Measurements from ENCODE around the gene MAPT. TPM values are rescaled to one million over a fixed set of nuclear protein-coding genes. Genes with fewer than 3 reads are reported as not detected.
"Not testable (repeated sequence)": the region's sequence is repeated elsewhere in the genome, so short reads cannot be mapped to it uniquely, and the experiment has no call there.

The MAPT gene
- total RNA-seq, 1 experiment from 2014 or later: 8.3 TPM

DNA sequence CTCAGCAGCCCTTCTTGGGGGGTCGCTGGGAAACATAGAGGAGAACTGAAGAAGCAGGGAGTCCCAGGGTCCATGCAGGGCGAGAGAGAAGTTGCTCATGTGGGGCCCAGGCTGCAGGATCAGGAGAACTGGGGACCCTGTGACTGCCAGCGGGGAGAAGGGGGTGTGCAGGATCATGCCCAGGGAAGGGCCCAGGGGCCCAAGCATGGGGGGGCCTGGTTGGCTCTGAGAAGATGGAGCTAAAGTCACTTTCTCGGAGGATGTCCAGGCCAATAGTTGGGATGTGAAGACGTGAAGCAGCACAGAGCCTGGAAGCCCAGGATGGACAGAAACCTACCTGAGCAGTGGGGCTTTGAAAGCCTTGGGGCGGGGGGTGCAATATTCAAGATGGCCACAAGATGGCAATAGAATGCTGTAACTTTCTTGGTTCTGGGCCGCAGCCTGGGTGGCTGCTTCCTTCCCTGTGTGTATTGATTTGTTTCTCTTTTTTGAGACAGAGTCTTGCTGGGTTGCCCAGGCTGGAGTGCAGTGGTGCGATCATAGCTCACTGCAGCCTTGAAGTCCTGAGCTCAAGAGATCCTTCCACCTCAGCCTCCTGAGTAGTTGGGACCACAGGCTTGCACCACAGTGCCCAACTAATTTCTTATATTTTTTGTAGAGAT is 108.1 kb downstream of the MAPT start:
- BruUV-seq (replicated peaks): no TSS peak
- Histone ChIP-seq H3K4me1 (ENCODE audit: insufficient read depth, low read length, poor library complexity, severe bottlenecking) (no peaks in the 10 kb centered on the region), H3K27me3 (replicated peaks; ENCODE audit: insufficient read depth, low read depth, low read length, poor library complexity) (no peaks in the 10 kb centered on the region), H3K4me3 (ENCODE audit: low read depth, low read length, poor library complexity, severe bottlenecking) (no peak overlapping the region), H3K9me3 (ENCODE audit: low read depth, low read length, poor library complexity, severe bottlenecking) (no peaks in the 10 kb centered on the region), H3K27ac (ENCODE audit: low read depth, low read length, poor library complexity, severe bottlenecking) (no peak overlapping the region), H3K36me3 (ENCODE audit: insufficient read depth, low read length, poor library complexity, severe bottlenecking) (no peaks in the 10 kb centered on the region)
- ChIA-PET CTCF (interaction anchor here (0.7 kb wide), 1 partner anchor 992 kb away, joined by 6 read pairs; no protein-coding TSS in a partner anchor), POLR2A (ENCODE audit: low non-redundant PET) (no interaction called here)
- peak; percentile 50 for DNase-seq (ENCODE audit: low spot score)
- TF ChIP-seq, protein P1, sequence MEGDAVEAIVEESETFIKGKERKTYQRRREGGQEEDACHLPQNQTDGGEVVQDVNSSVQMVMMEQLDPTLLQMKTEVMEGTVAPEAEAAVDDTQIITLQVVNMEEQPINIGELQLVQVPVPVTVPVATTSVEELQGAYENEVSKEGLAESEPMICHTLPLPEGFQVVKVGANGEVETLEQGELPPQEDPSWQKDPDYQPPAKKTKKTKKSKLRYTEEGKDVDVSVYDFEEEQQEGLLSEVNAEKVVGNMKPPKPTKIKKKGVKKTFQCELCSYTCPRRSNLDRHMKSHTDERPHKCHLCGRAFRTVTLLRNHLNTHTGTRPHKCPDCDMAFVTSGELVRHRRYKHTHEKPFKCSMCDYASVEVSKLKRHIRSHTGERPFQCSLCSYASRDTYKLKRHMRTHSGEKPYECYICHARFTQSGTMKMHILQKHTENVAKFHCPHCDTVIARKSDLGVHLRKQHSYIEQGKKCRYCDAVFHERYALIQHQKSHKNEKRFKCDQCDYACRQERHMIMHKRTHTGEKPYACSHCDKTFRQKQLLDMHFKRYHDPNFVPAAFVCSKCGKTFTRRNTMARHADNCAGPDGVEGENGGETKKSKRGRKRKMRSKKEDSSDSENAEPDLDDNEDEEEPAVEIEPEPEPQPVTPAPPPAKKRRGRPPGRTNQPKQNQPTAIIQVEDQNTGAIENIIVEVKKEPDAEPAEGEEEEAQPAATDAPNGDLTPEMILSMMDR (conservative IDR thresholded peaks at IDR 0.05; ENCODE audit: low read depth, low read length): peak; percentile 64
- TF ChIP-seq EZH2 (IDR thresholded peaks at IDR 0.05; ENCODE audit: borderline replicate concordance, low read depth, low read length, poor library complexity, severe bottlenecking): no peak
- intact Hi-C loops (cut with micrococcal nuclease; ENCODE audit: unreplicated experiment): loop anchor here (5.0 kb wide), 1 partner anchor 210 kb away; no protein-coding TSS in a partner anchor

DNA sequence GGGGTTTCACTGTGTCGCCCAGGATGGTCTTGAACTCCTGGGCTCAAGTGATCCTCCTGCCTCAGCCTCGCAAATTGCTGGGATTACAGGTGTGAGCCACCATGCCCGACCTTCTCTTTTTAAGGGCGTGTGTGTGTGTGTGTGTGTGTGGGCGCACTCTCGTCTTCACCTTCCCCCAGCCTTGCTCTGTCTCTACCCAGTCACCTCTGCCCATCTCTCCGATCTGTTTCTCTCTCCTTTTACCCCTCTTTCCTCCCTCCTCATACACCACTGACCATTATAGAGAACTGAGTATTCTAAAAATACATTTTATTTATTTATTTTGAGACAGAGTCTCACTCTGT is 108.6 kb downstream of the MAPT start:
- Histone ChIP-seq H3K36me3 (ENCODE audit: insufficient read depth, low read length, poor library complexity, severe bottlenecking) (no peaks in the 10 kb centered on the region), H3K4me1 (ENCODE audit: insufficient read depth, low read length, poor library complexity, severe bottlenecking) (no peaks in the 10 kb centered on the region), H3K4me3 (ENCODE audit: low read depth, low read length, poor library complexity, severe bottlenecking) (no peak overlapping the region), H3K9me3 (ENCODE audit: low read depth, low read length, poor library complexity, severe bottlenecking) (no peaks in the 10 kb centered on the region), H3K27ac (ENCODE audit: low read depth, low read length, poor library complexity, severe bottlenecking) (no peak overlapping the region), H3K27me3 (replicated peaks; ENCODE audit: insufficient read depth, low read depth, low read length, poor library complexity) (no peaks in the 10 kb centered on the region)
- BruUV-seq (replicated peaks): no TSS peak
- intact Hi-C loops (cut with micrococcal nuclease; ENCODE audit: unreplicated experiment): loop anchor here (5.0 kb wide), 1 partner anchor 209 kb away; no protein-coding TSS in a partner anchor
- no peak for DNase-seq (ENCODE audit: low spot score)
- CTCF ChIA-PET: interaction anchor here (0.7 kb wide), 1 partner anchor 992 kb away, joined by 6 read pairs; no protein-coding TSS in a partner anchor
- no peak for TF ChIP-seq EZH2 (IDR thresholded peaks at IDR 0.05; ENCODE audit: borderline replicate concordance, low read depth, low read length, poor library complexity, severe bottlenecking)
- TF ChIP-seq, protein P1 (conservative IDR thresholded peaks at IDR 0.05; ENCODE audit: low read depth, low read length): no peak
- POLR2A ChIA-PET (ENCODE audit: low non-redundant PET): no interaction called here

DNA sequence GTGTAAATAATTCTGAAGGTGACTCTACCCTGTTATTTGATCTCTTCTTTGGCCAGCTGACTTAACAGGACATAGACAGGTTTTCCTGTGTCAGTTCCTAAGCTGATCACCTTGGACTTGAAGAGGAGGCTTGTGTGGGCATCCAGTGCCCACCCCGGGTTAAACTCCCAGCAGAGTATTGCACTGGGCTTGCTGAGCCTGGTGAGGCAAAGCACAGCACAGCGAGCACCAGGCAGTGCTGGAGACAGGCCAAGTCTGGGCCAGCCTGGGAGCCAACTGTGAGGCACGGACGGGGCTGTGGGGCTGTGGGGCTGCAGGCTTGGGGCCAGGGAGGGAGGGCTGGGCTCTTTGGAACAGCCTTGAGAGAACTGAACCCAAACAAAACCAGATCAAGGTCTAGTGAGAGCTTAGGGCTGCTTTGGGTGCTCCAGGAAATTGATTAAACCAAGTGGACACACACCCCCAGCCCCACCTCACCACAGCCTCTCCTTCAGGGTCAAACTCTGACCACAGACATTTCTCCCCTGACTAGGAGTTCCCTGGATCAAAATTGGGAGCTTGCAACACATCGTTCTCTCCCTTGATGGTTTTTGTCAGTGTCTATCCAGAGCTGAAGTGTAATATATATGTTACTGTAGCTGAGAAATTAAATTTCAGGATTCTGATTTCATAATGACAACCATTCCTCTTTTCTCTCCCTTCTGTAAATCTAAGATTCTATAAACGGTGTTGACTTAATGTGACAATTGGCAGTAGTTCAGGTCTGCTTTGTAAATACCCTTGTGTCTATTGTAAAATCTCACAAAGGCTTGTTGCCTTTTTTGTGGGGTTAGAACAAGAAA is 109.8 kb downstream of the MAPT start:
- Histone ChIP-seq H3K4me3 (ENCODE audit: low read depth, low read length, poor library complexity, severe bottlenecking) (no peak overlapping the region), H3K27me3 (replicated peaks; ENCODE audit: insufficient read depth, low read depth, low read length, poor library complexity) (no peaks in the 10 kb centered on the region), H3K9me3 (ENCODE audit: low read depth, low read length, poor library complexity, severe bottlenecking) (no peaks in the 10 kb centered on the region), H3K27ac (ENCODE audit: low read depth, low read length, poor library complexity, severe bottlenecking) (no peak overlapping the region), H3K4me1 (ENCODE audit: insufficient read depth, low read length, poor library complexity, severe bottlenecking) (no peaks in the 10 kb centered on the region), H3K36me3 (ENCODE audit: insufficient read depth, low read length, poor library complexity, severe bottlenecking) (no peaks in the 10 kb centered on the region)
- TF ChIP-seq, protein P1 (conservative IDR thresholded peaks at IDR 0.05; ENCODE audit: low read depth, low read length): no peak
- TF ChIP-seq EZH2 (IDR thresholded peaks at IDR 0.05; ENCODE audit: borderline replicate concordance, low read depth, low read length, poor library complexity, severe bottlenecking): no peak
- intact Hi-C loops (cut with micrococcal nuclease; ENCODE audit: unreplicated experiment): loop anchor here (5.0 kb wide), 1 partner anchor 208 kb away; no protein-coding TSS in a partner anchor
- no TSS peak for BruUV-seq (replicated peaks)
- ChIA-PET POLR2A (ENCODE audit: low non-redundant PET) (no interaction called here), CTCF (interaction anchor here (0.5 kb wide), 1 partner anchor 94 kb away, joined by 8 read pairs; no protein-coding TSS in a partner anchor)
- no peak for DNase-seq (ENCODE audit: low spot score)

DNA sequence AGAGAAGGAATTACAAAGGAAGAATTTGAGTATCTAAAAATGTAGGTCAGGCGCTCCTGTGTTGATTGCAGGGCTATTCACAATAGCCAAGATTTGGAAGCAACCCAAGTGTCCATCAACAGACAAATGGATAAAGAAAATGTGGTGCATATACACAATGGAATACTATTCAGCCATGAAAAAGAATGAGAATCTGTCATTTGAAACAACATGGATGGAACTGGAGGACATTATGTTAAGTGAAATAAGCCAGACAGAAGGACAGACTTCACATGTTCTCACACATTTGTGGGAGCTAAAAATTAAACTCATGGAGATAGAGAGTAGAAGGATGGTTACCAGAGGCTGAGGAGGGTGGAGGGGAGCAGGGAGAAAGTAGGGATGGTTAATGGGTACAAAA is 111.7 kb downstream of the MAPT start:
- H3K9me3 ChIP-seq (ENCODE audit: low read depth, low read length, poor library complexity, severe bottlenecking); H3K4me1 ChIP-seq (ENCODE audit: insufficient read depth, low read length, poor library complexity, severe bottlenecking); CTCF ChIA-PET; H3K27me3 ChIP-seq (replicated peaks; ENCODE audit: insufficient read depth, low read depth, low read length, poor library complexity); POLR2A ChIA-PET (ENCODE audit: low non-redundant PET); intact Hi-C loops (cut with micrococcal nuclease; ENCODE audit: unreplicated experiment); H3K4me3 ChIP-seq (ENCODE audit: low read depth, low read length, poor library complexity, severe bottlenecking); DNase-seq (ENCODE audit: low spot score); H3K36me3 ChIP-seq (ENCODE audit: insufficient read depth, low read length, poor library complexity, severe bottlenecking); BruUV-seq (replicated peaks); H3K27ac ChIP-seq (ENCODE audit: low read depth, low read length, poor library complexity, severe bottlenecking): not testable (repeated sequence)

All from A673 (cell line).